Measurements from ENCODE around the gene OCSTAMP.

DNA sequence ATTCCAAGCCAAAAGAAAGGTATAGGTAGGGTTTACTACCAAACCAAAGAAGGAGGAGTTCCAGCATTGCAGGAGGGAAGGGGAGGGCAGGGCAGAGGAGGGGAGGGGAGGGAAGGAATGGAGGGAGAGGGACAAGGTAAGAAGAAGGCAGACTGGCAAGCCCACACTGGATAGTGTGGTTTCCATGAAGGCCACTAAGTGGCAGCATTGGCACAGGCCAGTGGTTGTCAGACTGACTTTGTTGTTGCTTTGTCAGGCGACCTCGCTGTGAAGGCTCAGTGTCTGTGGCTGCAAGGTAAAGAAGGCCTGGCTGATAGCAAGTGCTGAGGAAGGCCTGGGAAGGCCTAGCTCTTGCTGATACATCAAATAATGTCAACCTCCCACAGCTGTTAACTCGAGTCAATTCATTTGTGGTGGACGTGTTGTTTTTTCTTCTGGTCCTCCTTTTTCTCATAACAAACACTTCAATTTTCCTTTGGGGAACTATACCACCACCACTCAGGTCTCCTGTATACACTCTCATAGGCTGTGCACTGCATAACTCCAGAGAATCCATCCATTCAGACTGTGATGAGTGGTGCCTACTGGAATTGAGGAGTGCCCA is 29.4 kb downstream of the OCSTAMP start:
- TF ChIP-seq CTCF (IDR thresholded peaks at IDR 0.05 in 8 of 11, conservative IDR thresholded peaks at IDR 0.05 in 3 of 11) (peak; percentile 45 to 79 (median 67)), POLR2A (IDR thresholded peaks at IDR 0.05) (no peak)
